ENCODE measurements around the gene PTPRD.

PTPRD gene

DNA sequence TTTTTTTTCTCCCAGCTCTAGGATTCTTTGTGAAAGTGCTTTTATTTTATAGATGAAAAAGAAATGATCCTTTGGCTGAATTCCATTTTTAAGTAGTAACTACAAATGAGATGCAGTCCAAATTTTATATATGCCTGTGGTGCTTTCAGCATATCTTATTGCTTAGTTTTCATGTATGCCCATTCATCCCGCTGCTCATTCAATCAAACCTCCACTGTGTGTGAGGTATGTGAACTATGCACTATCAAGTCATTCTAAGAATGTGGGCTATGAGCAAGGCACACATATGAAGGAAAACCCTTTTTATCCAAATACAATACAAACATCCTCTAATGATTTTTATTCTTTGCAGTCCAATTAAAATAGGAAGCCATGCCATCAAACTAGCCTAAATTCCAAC is 1744.2 kb downstream of the PTPRD start:
- DNase-seq (ENCODE audit: low read depth), result peak; percentile 44
- no peak overlapping the region for H3K4me3 ChIP-seq (ENCODE audit: low read depth, low read length)
- TF ChIP-seq, protein P1, sequence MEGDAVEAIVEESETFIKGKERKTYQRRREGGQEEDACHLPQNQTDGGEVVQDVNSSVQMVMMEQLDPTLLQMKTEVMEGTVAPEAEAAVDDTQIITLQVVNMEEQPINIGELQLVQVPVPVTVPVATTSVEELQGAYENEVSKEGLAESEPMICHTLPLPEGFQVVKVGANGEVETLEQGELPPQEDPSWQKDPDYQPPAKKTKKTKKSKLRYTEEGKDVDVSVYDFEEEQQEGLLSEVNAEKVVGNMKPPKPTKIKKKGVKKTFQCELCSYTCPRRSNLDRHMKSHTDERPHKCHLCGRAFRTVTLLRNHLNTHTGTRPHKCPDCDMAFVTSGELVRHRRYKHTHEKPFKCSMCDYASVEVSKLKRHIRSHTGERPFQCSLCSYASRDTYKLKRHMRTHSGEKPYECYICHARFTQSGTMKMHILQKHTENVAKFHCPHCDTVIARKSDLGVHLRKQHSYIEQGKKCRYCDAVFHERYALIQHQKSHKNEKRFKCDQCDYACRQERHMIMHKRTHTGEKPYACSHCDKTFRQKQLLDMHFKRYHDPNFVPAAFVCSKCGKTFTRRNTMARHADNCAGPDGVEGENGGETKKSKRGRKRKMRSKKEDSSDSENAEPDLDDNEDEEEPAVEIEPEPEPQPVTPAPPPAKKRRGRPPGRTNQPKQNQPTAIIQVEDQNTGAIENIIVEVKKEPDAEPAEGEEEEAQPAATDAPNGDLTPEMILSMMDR (conservative IDR thresholded peaks at IDR 0.05; ENCODE audit: low read depth, low read length), result no peak

DNA sequence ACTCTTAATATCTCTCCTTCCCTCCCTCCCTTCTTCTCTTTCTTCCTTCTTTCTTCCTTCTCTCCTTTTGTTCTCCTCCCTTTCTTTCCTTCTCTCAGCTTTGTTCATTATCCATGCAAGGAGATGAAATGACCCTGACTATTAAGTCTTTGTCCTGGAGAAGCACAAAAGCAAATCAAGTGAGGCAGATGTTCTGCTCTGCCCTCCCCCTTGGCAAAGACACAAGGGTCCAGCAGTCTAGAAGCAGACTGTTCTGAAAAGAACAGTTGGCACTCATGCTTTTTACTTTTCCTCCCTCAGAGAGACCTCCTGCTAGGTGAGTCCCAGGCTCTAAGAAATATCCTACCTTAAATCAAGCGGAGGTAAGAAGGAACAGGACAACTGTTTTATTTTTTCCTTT is 1745.7 kb downstream of the PTPRD start:
- TF ChIP-seq, protein P1 (conservative IDR thresholded peaks at IDR 0.05; ENCODE audit: low read depth, low read length), result no peak
- DNase-seq (ENCODE audit: low read depth), result no peak
- no peak overlapping the region for H3K4me3 ChIP-seq (ENCODE audit: low read depth, low read length)

DNA sequence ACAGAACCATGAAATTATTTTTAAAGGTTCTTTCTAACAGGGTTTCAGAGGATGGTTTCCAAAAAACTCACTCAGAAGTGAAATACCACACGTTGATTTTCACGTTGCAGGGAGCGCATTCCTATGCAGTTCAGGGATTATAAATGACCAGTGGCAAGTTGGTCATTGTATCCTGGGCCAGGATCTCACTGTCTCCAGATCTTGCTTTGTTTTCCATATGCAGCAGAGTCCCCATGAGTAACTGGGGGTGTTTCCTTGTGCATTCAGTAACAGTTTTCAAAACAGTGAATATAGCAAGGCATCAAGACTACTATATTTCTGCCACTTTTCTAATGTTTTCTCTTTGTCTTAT is 1748.3 kb downstream of the PTPRD start:
- TF ChIP-seq, protein P1 (conservative IDR thresholded peaks at IDR 0.05; ENCODE audit: low read depth, low read length), result no peak
- H3K4me3 ChIP-seq (ENCODE audit: low read depth, low read length), result no peak overlapping the region
- DNase-seq (ENCODE audit: low read depth), result no peak

DNA sequence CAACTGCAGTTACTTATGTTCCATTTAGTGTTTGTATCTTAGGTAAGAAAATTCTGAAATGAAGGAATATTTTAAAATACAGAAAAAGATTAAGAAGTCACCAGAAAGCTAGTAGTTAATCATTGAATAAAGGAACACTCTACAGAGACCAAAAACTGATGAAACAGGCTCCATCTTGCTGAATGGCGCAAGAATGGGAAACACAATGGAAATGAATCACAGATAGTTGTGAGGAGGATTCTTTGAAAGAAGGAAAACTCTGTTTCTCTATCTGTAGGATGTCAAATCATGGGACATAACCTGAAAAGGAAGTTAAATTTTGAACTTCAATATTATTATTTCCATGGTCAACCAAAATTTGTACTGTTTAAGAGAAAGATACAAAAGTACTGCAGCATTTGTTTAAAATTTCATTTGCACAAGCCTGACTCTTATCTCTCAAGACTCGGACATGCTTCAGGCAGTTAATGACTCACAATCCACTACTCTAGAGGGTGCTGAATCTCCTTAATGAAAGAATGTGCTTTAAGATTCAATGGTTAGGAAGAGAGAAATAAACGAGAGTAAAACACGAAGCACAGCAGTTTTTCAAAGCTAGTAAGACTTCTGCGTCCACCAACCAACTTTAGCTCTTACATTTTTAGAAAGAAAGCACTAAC is 1748.8 kb downstream of the PTPRD start:
- TF ChIP-seq, protein P1 (conservative IDR thresholded peaks at IDR 0.05; ENCODE audit: low read depth, low read length), result no peak
- peak; percentile 36 for DNase-seq (ENCODE audit: low read depth)
- no peak overlapping the region for H3K4me3 ChIP-seq (ENCODE audit: low read depth, low read length)

DNA sequence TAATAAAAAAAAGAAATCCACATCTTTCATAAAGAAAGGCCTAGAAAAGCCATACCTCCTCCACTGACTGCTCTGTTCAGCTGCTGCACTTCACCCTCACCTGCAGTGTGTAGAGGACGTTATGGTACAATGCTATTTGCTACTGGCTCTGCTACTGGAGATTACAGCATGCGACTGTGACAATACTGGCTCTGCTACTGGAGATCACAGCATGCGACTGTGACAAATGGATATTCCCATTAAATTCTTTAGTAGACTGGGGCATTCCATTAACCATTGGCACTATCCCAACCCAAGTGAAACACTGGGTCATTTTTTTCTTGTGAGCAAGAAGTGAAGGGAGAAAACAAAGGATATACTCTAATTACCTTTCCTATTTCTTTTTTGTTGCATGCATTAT is 1749.7 kb downstream of the PTPRD start:
- no peak overlapping the region for H3K4me3 ChIP-seq (ENCODE audit: low read depth, low read length)
- TF ChIP-seq, protein P1 (conservative IDR thresholded peaks at IDR 0.05; ENCODE audit: low read depth, low read length), result no peak
- no peak for DNase-seq (ENCODE audit: low read depth)

DNA sequence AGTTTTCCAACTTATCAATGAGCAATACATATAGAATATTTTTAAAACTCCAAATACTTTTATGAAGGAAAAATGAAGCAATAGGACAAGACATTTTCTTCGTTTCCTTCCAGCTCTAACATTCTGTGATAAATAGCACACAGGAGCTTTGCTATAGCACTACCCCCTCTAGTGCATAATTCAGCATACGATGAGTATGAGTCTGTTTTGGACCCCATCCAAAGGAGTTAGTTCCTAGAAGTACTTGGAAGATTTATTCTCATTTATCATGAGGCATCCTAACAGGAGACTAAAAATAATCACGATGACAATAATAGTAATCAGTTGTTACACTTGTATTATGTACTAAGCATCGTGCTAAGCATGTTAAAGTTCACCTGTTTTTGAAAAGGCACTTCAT is 1751.9 kb downstream of the PTPRD start:
- TF ChIP-seq, protein P1 (conservative IDR thresholded peaks at IDR 0.05; ENCODE audit: low read depth, low read length), result no peak
- H3K4me3 ChIP-seq (ENCODE audit: low read depth, low read length), result no peak overlapping the region
- peak; percentile 55 for DNase-seq (ENCODE audit: low read depth)

DNA sequence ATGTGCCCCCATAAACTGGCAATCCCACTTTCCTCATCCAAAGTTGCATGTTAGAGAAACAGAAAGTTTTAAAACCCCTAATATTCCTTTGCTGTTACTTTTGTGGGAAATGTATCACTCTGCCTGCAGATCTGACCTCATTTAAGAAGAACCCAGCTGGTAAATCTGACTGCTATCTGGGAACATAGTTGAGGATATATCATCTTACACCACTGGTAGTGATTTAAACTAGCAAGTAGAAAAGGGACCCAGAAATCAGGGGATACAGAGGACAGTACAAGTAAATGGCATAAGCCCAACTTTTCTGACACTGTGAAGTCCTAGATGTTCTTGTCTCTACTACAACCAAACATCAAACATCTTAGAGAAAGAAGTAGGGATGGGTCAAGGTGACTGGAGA is 1752.7 kb downstream of the PTPRD start:
- H3K4me3 ChIP-seq (ENCODE audit: low read depth, low read length), result no peak overlapping the region
- DNase-seq (ENCODE audit: low read depth), result no peak
- TF ChIP-seq, protein P1 (conservative IDR thresholded peaks at IDR 0.05; ENCODE audit: low read depth, low read length), result no peak

All from choroid plexus epithelial cell (primary cell).